GM10248 (cell line): ENCODE data around the gene EDAR.

Experiments
- CTCF ChIA-PET: fragments of 300-600 bp; sonication (Branson Sonifier 250); formaldehyde crosslinking; extraction: SDS; loops from one replicate; lab custom pipeline; 2021; ENCODE audit warnings: antibody characterized with exemption; lab: Yijun Ruan, JAX
- POLR2A ChIA-PET: fragments of 350-650 bp; sonication (Branson Sonifier 250); formaldehyde crosslinking; extraction: SDS; loops from one replicate; lab custom pipeline; 2020; ENCODE audit warnings: antibody characterized with exemption; lab: Yijun Ruan, JAX
- DNase-seq: peaks from one replicate; pipeline ENCODE4 v3.0.0; 2012; ENCODE audit errors: extremely low spot score
- TF ChIP-seq, protein P1 (sequence below): IDR thresholded peaks from 2 replicates; pipeline ENCODE4 v1.5.1; 2012; ENCODE audit warnings: mild to moderate bottlenecking, low read depth; ENCODE audit errors: extremely low read depth, missing control alignments, control extremely low read depth

The EDAR gene

DNA sequence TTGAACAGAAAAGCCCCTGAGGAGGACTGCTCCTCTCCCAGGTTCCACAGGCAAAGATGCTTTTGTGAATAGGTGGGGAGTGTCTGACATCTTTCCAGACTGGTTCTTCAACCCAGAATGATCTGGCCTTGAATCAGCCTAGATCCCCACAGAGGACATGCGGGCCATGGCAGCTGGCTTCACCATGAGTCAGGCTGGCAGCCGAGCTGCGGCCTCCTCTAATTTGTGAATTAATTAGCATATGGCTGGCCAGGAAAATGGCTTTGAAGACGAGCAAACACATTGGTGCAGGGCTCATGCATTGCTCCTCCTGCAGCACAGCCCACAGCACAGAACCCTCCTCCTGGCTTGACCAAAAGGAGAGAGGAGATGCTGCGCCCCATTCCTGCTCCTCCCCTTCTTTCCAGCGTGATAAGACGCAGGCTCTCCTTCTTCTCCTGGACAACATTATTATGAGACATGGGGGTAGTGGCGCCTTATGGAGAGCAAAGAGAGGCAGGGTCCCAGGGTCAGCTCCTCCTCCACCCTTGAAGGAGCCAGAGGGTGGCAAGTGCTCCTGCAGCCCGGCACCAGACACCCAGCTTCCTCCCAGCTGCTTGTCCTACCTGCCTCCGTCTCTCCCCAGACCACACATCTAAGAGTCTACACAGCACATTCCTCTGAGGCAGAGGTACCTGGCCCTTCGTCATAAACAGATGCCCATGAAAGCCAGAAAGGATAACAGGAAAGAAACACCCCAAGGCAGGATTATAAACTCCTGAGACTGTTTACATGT, 66.7 kb downstream of the EDAR start:
- CTCF ChIA-PET, result no interaction called here
- TF ChIP-seq, protein P1, sequence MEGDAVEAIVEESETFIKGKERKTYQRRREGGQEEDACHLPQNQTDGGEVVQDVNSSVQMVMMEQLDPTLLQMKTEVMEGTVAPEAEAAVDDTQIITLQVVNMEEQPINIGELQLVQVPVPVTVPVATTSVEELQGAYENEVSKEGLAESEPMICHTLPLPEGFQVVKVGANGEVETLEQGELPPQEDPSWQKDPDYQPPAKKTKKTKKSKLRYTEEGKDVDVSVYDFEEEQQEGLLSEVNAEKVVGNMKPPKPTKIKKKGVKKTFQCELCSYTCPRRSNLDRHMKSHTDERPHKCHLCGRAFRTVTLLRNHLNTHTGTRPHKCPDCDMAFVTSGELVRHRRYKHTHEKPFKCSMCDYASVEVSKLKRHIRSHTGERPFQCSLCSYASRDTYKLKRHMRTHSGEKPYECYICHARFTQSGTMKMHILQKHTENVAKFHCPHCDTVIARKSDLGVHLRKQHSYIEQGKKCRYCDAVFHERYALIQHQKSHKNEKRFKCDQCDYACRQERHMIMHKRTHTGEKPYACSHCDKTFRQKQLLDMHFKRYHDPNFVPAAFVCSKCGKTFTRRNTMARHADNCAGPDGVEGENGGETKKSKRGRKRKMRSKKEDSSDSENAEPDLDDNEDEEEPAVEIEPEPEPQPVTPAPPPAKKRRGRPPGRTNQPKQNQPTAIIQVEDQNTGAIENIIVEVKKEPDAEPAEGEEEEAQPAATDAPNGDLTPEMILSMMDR, result no peak
- no peak for DNase-seq
- POLR2A ChIA-PET, result no interaction called here

DNA sequence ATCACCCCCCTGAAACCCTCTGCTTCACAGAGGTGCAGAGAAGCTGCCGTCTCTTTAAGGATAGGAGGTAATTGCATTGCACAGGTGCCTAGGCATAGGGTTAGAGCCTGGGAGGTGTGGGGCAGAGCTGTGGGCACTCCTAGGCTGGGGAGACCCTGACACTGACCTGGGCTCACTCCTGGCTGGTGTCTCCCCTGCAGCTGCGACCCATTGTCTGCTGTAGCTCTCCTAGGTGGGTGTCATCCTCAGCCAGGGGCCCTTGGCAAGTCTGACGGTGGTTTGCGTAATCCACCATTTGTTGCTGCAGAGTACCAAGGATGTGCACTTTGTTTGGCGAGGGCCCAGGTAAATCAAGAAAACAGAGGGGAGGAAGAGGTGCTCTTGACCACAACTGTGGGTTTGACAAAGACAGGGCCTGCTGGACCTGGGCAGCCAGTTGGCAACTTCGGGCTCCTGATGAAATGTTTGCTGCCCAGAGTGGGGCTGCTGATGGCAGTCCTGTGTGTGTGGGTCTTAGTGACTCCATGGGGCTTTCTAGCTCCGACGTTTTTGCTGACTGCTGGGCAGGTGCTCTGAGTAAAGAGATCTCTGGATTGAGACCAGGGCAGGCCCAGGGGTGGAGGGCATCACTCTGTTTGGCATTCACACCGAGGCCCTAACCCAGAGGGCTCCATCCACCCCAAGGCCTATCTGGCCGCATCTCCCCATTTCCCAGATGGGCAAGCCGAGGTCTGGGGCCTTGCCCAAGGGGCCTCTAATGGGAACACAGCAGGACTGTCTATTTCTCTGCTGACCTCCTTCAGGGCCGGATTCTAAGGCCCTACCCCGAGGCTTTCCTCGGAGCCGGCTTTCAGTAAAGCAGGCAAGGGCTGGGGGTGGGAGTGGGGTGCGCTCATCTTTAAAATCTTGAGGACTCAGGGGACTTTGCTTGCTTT, 67.7 kb downstream of the EDAR start:
- POLR2A ChIA-PET, result no interaction called here
- no peak for DNase-seq
- CTCF ChIA-PET, result no interaction called here
- TF ChIP-seq, protein P1, result no peak

DNA sequence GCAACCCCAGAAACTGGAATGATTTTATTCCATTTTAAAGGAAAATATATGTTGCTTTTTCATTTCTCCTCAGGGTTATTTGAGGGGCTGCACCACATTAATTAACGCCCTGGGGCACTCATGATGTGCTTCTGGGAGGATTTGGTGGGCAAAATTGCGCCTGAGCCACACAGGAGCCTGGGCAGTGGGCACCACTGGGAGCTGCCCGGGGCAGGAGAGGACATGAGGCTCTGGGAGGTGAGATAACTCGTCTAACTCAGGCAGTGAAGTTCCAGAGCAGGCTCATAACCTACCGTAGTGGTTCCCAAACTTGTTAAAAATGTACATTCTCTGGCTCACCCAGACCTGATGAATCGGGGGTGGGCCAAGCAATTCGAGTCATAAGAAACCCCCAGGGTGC, 68.3 kb downstream of the EDAR start:
- DNase-seq, result no peak
- ChIA-PET CTCF (no interaction called here), POLR2A (no interaction called here)
- TF ChIP-seq, protein P1, result no peak

DNA sequence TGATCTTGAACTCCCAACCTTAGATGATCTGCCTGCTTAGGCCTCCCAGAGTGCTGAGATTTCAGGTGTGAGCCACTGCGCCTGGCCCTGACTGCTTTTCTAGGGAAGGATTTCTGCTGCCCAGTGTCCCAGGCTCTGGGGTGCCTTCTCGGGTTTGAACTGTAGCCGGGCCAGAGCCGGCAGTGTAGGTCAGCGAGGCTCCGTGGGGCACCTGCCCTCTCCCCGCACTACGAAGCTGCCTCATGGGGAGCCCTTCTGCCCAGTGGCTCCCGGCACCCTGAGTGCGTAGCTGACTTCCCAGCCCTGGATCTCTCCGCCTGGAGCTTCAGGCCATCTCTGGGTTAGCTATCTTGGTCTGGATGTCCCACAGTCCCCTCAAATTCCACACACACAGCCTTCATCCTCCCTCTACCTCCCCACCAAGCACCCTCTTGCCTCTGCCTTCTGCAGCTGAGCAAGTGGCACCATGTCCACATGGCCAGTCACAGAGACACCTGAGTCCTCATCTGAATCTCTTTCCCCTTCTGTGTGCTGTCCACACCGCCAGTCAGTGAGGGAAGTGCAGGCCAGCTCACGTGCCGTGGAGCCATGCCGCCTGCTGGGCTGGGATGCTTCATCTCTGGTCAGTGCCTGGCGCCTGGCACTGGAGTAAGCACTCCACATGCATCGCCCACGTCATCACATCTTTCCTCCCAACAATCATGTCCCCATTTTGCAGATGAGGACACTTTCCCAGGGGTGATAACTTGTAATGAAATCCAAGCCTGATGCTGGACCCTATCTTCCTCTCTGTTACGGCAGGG, 69.2 kb downstream of the EDAR start:
- ChIA-PET CTCF (no interaction called here), POLR2A (no interaction called here)
- DNase-seq, result no peak
- TF ChIP-seq, protein P1, result no peak

DNA sequence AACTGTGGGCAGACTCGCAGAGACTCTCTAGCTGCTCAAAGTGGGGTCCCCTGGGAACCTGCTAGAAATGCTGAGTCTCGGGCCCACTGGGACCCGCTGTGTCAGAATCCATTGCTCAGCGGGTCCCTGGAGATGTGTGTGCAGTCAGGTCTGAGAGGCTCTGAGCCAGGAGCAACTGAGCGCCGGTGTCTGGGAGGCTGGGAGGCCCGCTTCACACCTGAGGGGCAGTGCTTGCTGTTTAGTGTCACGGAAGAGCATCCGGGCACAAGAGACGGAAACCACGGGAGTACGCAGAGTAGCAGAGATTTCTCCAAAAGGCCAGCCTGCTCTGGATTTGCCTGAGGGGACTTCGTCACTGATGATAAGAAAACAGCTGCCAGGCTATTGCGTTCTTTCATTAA, 70.1 kb downstream of the EDAR start:
- no peak for DNase-seq
- CTCF ChIA-PET, result no interaction called here
- POLR2A ChIA-PET, result no interaction called here

More for the DNA sequence above, 70.1 kb downstream of the EDAR start:
- TF ChIP-seq, protein P1, result no peak
